ENCODE results near the gene PRR15L. TPM values are rescaled to one million over a fixed set of nuclear protein-coding genes. Genes with fewer than 3 reads are reported as not detected.

The PRR15L gene
- total RNA-seq, 6 donors from 2014 or later, result 34.2 to 105 (median 75.2) TPM

GRCh38 chr17:47983492-47984223, 26.0 kb upstream of the PRR15L start:
- Histone ChIP-seq H3K4me1 (peaks cover 0 to 14% (median 5%) of the 10 kb centered on the region in 4 donors), H3K27ac (no peak overlapping the region), H3K36me3 (peaks cover 7 to 57% (median 49%) of the 10 kb centered on the region in 4 donors), H3K9me3 (no peaks in the 10 kb centered on the region), H3K27me3 (no peaks in the 10 kb centered on the region), H3K4me3 (no peak overlapping the region)
- ATAC-seq (ENCODE audit: low FRiP score in 2 of 2) (no peak), DNase-seq (no peak)
- TF ChIP-seq POLR2AphosphoS5 (IDR thresholded peaks at IDR 0.05) (no peak), POLR2A (IDR thresholded peaks at IDR 0.05) (no peak), EP300 (IDR thresholded peaks at IDR 0.05) (no peak)
- TF ChIP-seq, protein P1, sequence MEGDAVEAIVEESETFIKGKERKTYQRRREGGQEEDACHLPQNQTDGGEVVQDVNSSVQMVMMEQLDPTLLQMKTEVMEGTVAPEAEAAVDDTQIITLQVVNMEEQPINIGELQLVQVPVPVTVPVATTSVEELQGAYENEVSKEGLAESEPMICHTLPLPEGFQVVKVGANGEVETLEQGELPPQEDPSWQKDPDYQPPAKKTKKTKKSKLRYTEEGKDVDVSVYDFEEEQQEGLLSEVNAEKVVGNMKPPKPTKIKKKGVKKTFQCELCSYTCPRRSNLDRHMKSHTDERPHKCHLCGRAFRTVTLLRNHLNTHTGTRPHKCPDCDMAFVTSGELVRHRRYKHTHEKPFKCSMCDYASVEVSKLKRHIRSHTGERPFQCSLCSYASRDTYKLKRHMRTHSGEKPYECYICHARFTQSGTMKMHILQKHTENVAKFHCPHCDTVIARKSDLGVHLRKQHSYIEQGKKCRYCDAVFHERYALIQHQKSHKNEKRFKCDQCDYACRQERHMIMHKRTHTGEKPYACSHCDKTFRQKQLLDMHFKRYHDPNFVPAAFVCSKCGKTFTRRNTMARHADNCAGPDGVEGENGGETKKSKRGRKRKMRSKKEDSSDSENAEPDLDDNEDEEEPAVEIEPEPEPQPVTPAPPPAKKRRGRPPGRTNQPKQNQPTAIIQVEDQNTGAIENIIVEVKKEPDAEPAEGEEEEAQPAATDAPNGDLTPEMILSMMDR (IDR thresholded peaks at IDR 0.05), result no peak
- WGBS, 2 donors, result 69 to 80% methylated on average over 11 of the region's 11 CpGs

DNA sequence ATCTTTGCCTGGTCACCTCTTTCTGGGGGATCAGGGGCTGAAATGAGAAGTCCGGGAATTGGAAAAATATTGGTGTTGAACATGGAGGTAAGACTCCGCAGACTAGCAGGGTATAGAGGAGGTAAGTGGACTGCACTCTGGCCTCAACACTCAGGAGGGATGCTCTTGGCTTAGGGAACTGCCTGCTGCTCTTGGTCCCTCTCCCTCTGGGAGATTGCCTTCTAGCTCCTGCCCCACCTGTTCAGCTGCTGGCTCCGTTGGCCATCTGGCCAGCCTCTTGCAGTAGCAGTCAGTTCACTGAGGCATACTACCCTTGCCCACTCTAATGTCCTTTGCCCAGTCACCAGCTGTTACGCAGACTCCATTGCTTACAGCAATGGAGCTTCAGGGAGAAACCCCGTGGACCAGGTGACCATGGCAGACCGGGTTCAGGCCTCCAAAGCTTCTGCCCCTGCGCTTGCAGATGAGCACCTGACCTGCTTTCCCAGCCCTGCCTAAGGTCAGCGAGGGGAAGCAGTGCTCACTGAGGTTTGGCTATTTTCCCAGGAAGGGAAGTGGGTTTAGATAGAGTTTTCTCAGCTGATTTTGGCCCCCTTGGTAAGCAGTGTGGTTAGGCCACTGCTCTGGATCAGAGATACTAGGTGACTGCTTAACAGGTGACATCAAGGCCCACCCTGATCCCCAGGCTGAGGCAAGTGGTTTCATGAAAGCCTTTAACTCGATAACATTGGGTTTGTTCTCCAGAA, 25.1 kb upstream of the PRR15L start:
- 81 to 85% methylated on average over 6 to 9 of the region's 9 CpGs for WGBS, 2 donors
- ATAC-seq (ENCODE audit: low FRiP score in 2 of 2) (no peak), DNase-seq (no peak)
- Histone ChIP-seq H3K27me3 (no peaks in the 10 kb centered on the region), H3K36me3 (peaks cover 7 to 65% (median 54%) of the 10 kb centered on the region in 4 donors), H3K9me3 (no peaks in the 10 kb centered on the region), H3K27ac (no peak overlapping the region), H3K4me1 (peaks cover 0 to 12% (median 5%) of the 10 kb centered on the region in 4 donors), H3K4me3 (no peak overlapping the region)
- TF ChIP-seq EP300 (IDR thresholded peaks at IDR 0.05), result no peak
- TF ChIP-seq POLR2A (IDR thresholded peaks at IDR 0.05), result no peak
- no peak for TF ChIP-seq POLR2AphosphoS5 (IDR thresholded peaks at IDR 0.05)

DNA sequence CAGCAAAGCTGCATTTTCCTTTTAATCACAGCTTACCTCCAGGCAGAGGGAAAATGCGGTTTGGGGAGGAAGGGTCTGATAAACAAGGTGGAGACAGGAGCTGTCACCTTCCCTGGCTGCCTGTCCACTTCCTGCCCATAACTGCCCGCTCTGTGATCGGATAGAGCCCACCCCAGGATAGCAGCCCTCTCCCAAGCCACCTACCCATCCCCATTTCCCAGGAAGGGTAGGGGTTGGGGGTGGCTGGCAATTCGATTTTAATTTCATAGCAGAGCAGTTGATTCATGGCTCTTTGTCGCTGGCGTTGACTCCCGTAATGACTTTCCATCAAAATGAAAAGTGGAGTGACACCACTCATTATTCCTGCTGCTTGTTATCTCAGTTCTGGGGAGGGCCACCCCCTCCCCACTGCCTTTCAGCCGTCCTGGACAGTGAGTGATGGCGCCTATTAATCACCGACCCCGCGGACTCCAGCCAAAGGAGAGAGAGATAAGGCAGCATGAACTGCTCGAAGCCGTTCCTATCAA, 24.5 kb upstream of the PRR15L start:
- Histone ChIP-seq H3K9me3 (no peaks in the 10 kb centered on the region), H3K27ac (no peak overlapping the region), H3K4me3 (no peak overlapping the region), H3K36me3 (peaks cover 7 to 72% (median 60%) of the 10 kb centered on the region in 4 donors), H3K4me1 (peaks cover 0 to 6% (median 1%) of the 10 kb centered on the region in 4 donors), H3K27me3 (no peaks in the 10 kb centered on the region)
- 79% methylated on average over 14 of the region's 14 CpGs for WGBS, 2 donors
- DNase-seq (no peak), ATAC-seq (ENCODE audit: low FRiP score in 2 of 2) (no peak)
- no peak for TF ChIP-seq EP300 (IDR thresholded peaks at IDR 0.05)
- TF ChIP-seq, protein P1 (IDR thresholded peaks at IDR 0.05), result no peak
- TF ChIP-seq POLR2A (IDR thresholded peaks at IDR 0.05), result no peak
- TF ChIP-seq POLR2AphosphoS5 (IDR thresholded peaks at IDR 0.05), result no peak

DNA sequence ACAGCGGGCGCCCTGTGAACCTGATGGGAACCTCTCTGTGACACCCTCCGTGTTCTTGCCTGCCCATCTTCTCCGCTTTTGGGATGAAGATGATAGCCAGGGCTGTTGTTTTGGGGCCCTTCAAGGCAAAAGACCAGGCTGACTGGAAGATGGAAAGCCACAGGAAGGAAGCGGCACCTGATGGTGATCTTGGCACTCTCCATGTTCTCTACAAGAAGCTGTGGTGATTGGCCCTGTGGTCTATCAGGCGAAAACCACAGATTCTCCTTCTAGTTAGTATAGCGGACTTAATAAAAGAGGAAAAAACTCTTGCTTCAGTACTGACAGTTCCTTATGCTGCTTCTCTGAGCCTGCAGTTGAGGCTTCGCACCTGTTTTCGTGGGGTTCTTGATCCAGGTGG, 23.8 kb upstream of the PRR15L start:
- Histone ChIP-seq H3K9me3 (no peaks in the 10 kb centered on the region), H3K4me1 (peaks cover 0 to 6% (median 1%) of the 10 kb centered on the region in 4 donors), H3K36me3 (peaks cover 9 to 79% (median 66%) of the 10 kb centered on the region in 4 donors), H3K4me3 (no peak overlapping the region), H3K27me3 (no peaks in the 10 kb centered on the region), H3K27ac (no peak overlapping the region)
- TF ChIP-seq POLR2AphosphoS5 (IDR thresholded peaks at IDR 0.05) (no peak), EP300 (IDR thresholded peaks at IDR 0.05) (no peak), POLR2A (IDR thresholded peaks at IDR 0.05) (no peak)
- TF ChIP-seq, protein P1 (IDR thresholded peaks at IDR 0.05), result no peak
- 86 to 92% methylated on average over 7 to 9 of the region's 9 CpGs for WGBS, 2 donors
- no peak for ATAC-seq (ENCODE audit: low FRiP score in 2 of 2)
- DNase-seq, result peak in 1 of 2 donors; percentile 29

DNA sequence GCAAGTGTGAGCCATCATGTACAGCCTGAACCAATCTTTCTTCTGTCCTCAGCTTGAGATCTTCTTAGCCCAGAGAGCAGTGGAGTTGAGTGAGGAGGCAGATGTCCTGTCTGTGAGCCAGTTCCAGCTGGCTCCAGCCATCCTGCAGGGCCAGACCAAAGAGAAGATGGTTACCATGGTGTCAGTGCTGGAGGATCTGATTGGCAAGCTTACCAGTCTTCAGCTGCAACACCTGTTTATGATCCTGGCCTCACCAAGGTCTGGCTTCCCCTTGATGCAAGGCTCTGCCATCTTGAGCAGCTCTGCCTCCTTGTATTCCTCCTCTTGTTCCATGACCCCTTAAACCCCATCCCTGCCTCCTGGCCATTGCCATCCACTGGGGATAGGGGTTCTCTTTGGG, 22.9 kb upstream of the PRR15L start:
- peaks cover 0 to 6% (median 1%) of the 10 kb centered on the region in 4 donors for H3K4me1 ChIP-seq
- H3K27ac ChIP-seq, result no peak overlapping the region
- no peak for DNase-seq
- no peaks in the 10 kb centered on the region for H3K27me3 ChIP-seq
- H3K36me3 ChIP-seq, result peaks cover 18 to 88% (median 75%) of the 10 kb centered on the region in 4 donors
- ATAC-seq (ENCODE audit: low FRiP score in 2 of 2), result no peak
- H3K4me3 ChIP-seq, result no peak overlapping the region
- TF ChIP-seq POLR2AphosphoS5 (IDR thresholded peaks at IDR 0.05), result no peak
- TF ChIP-seq, protein P1 (IDR thresholded peaks at IDR 0.05), result no peak
- TF ChIP-seq EP300 (IDR thresholded peaks at IDR 0.05), result no peak
- TF ChIP-seq POLR2A (IDR thresholded peaks at IDR 0.05), result no peak
- no peaks in the 10 kb centered on the region for H3K9me3 ChIP-seq

Measured in upper lobe of left lung (tissue), 6 donors.